Mammary epithelial cell (primary cell): ENCODE measurements around the gene EFCAB10.

Experiments used
- CTCF ChIP-seq, 2 donors: IDR thresholded peaks in 1 of 2; conservative IDR thresholded peaks in 1 of 2; 2 replicates each; pipeline ENCODE4 v1.5.1; 2011 to 2012; ENCODE audit warnings: inconsistent platforms in 2 of 2, low read length in 2 of 2, mild to moderate bottlenecking in 2 of 2, control low read depth in 1 of 2, low read depth in 1 of 2; ENCODE audit not compliant: insufficient read depth in 1 of 2; ENCODE audit errors: extremely low read depth in 1 of 2
- EZH2 ChIP-seq: IDR thresholded peaks from 2 replicates; pipeline ENCODE4 v1.6.1; 2012; ENCODE audit warnings: low read length, inconsistent platforms, borderline replicate concordance

GRCh38 chr7:105623906-105624305, 42.6 kb upstream of the EFCAB10 start:
- TF ChIP-seq CTCF (conservative IDR thresholded peaks at IDR 0.05 in 1 of 2, IDR thresholded peaks at IDR 0.05 in 1 of 2; ENCODE audit: extremely low read depth in 1 of 2, insufficient read depth in 1 of 2, low read depth in 1 of 2, low read length in 2 of 2) (no peak), EZH2 (no peak)
